HG02840 (cell line): ENCODE results near the gene PDIA6.
"Not testable (repeated sequence)": the region's sequence is repeated elsewhere in the genome, so short reads cannot be mapped to it uniquely, and the experiment has no call there.

Experiments
- ATAC-seq: cut with Tn5 transposase; IDR thresholded peaks from one replicate; pipeline ENCODE4 v1.9.1; 2021; ENCODE audit warnings: mild to moderate bottlenecking, moderate library complexity, moderate number of reproducible peaks; ENCODE audit not compliant: unreplicated experiment, low FRiP score

Gene PDIA6

GRCh38 chr2:10833021-10833420 lies 20.4 kb upstream of the PDIA6 start:
- ATAC-seq: no peak

DNA sequence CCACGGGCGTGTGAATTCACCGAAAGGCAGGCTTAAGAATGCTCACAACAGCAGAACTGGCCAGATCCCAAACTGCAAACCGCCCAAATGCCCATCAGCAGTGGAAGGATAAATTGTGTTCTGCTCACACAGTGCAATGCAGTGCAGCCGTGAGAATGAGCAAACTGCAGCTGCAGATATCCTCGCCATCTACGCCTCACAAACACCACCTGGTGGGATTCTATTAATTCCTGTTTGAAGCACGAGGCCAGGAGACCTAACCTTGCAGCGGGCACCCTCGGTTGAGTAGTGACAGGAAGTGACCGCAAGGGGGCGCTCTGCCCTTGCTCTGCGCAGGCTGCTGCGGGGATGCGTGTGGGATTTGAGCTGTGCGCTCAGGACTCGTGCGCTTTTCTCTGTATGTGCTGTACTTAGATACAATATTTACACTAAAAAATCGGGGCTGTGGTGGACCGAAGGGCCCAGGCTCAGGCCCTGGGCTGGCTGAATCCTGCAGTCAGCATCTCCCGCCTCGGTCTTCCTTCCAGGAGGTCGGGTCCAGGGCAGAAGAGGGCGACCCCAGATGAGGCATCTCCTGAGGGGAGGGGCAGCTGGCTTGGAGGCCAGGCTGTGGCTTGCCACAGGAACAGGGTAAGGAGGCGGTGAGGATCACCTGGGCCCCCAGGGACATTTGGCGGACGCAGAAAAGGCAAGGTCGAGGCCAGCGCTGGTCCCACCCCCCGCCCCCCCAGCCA lies 19.8 kb upstream of the PDIA6 start:
- ATAC-seq: peak; percentile 69

- ATAC-seq: no peak
Observed at GRCh38 chr2:10831400-10831985, 18.9 kb upstream of the PDIA6 start.

GRCh38 chr2:10830641-10831399 lies 18.2 kb upstream of the PDIA6 start:
- no peak for ATAC-seq

DNA sequence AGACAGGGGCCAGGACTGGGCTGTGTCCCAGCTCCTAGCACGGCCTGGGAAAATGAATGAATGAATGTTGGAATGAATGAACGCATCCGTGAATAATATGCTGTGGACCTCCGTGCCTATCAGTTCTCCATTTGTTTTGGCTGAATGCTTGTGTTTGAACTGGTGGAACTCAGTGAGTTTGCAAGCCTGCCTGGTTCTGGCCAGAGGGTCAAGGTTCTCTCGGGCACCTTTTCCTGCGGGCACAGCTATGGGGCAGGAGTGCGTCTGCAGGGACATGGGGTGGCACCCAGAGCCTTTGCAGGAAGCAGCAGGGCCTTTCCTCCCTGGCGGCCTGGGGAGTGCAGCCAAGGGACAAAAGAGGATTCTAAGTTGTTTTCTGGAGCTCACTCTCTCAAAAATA lies 17.6 kb upstream of the PDIA6 start:
- ATAC-seq: no peak

DNA sequence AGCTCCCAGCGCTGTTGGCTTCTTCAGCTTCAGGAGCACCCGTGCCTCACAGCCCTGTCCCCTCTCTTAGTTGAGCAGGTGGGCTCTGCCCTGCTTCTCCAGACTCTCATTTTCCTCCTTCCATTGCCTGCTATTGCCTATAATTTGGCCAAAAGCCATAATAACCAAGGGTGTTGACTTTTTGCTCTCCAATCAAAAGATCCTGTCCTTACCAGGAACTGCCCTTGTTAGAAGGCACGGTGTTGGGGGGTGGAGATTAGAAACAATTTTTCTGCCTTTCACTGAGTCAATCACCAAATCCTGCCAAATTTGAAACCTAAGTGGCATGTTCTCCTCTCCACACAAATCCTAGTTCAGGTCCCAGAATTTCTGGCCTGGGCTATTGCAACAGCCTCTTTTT lies 16.7 kb upstream of the PDIA6 start:
- no peak for ATAC-seq

DNA sequence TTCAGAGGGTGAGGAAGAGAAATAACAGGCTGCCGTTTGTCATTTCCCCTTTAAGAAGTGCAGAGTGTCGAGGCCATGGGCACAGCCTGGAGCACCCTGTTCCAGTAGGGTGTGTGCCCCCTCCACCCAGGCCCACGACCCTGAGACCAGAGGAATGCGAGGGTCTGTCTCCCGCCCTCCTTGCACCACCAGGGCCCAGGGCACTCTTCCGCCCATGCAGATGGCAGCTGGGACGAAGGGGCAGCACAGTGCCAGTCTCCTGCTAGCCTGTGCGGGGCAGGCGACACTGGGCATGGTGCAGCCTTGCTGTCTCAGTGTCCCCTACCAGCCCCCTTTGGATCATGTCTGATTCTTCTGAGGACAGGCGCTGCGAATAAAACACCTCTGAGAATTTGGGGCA lies 15.8 kb upstream of the PDIA6 start:
- ATAC-seq: no peak

GRCh38 chr2:10826625-10827024 lies 14.0 kb upstream of the PDIA6 start:
- ATAC-seq: no peak

- no peak for ATAC-seq
Observed at GRCh38 chr2:10826026-10826425, 13.4 kb upstream of the PDIA6 start.

DNA sequence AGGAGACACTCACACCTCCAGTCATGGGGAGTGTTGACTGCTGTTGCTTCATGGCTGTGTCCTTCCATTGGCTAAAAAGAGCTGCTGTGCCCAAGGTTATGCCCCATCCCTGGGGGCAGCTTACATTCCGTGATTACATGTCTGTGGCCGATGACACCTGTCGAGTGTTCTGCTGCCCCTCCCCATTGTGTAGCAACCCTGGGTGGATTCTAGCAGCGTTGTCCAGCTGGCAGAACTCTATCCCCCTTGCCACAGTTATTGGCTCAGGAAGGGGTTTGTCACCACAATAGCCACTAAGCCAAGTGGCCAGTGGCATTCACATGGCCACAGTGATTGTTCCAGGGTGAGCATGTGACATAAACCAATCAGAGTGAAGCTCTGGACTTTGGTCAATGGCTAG lies 11.6 kb upstream of the PDIA6 start:
- ATAC-seq: no peak

DNA sequence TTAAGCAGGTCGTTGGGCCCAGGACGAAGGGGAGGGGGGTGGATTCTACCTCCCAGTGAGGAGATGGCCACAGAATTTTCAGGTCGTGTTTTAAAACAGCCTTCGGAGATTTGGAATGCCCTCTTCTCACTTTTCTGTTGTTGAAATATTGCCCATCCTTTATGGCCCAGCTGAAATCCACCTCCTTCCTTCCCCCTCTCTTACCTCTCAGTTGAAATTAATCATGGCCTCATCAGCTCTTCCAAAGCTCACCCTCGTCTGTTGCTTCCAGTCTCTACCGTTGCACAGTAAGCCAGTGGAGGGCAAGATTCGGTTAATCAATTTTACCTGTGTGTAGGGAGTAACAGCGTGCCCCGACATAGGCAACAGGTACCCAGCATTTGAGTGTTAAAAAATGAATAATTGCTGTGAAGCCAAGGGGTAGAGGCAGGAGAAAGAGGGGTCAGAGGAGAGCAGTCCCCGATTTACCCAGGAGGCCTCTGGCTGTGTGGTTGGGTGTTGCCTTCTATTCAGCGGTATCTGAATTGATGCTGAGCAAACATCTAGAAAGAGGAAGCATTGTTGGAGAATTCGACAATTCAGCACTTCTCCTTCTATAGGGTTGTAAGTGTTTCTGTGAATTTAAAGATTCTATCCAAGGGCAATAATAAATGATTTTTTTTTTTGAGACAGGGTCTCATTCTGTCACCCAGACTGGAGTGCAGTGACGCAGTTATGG lies 8.6 kb upstream of the PDIA6 start:
- no peak for ATAC-seq

- no peak for ATAC-seq
Observed at GRCh38 chr2:10820562-10820961, 8.0 kb upstream of the PDIA6 start.

GRCh38 chr2:10819714-10820314 lies 7.2 kb upstream of the PDIA6 start:
- ATAC-seq: no peak

GRCh38 chr2:10818984-10819383 lies 6.4 kb upstream of the PDIA6 start:
- no peak for ATAC-seq

DNA sequence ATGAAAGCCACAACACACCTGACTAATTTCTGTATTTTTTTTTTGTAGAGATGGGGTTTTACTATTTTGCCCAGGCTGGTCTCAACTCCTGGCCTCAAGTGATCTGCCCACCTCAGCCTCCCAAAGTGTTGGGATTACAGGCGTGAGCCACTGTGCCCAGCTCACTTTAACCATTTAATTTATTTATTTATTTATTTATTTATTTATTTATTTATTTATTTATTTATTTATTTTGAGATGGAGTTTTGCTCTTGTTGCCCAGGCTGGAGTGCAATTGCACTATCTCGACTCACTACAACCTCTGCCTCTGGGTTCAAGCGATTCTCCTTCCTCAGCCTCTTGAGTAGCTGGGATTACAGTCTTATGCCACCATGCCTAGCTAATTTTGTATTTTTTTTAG lies 5.7 kb upstream of the PDIA6 start:
- ATAC-seq: not testable (repeated sequence)

DNA sequence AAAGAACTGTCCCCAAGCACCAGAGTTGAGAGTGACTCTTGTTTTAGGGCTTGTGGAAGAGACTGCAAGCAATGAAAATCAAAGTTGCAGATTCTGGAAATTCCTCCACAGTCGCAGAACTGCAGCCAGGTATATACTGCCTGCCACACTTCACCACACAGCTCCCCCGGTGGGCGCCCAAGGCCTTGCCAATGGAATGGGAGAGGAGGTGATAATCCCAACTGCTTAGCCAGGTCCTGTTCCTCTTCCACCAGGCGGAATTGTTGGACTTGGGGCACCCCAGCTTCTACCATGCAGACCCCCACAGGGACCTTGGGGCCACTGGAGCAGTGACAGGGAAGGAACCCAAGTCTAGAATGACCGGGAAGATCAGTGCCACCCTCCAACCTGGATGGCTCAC lies 4.8 kb upstream of the PDIA6 start:
- ATAC-seq: no peak

GRCh38 chr2:10814571-10815331 lies 2.2 kb upstream of the PDIA6 start:
- ATAC-seq: no peak

DNA sequence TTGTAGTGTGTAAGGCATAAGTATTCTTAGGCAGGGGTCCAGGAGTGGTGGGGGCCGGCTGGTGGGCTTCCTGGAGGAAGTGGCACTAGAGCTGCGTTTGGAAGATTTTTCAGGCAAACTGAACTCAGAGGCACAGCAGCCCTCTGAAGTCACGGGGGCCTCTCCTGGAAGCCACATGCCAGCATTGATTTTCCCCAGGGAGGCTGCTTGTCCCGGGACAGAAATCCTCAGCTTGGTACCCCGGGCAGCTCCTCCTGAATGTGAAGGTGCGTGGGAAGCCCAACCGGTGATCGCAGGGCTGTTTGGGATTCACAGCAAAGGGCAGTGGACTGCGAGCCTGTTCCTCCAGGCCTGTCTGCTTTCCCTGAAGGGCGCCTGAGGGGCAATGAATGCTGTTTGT lies 1.6 kb upstream of the PDIA6 start:
- no peak for ATAC-seq

DNA sequence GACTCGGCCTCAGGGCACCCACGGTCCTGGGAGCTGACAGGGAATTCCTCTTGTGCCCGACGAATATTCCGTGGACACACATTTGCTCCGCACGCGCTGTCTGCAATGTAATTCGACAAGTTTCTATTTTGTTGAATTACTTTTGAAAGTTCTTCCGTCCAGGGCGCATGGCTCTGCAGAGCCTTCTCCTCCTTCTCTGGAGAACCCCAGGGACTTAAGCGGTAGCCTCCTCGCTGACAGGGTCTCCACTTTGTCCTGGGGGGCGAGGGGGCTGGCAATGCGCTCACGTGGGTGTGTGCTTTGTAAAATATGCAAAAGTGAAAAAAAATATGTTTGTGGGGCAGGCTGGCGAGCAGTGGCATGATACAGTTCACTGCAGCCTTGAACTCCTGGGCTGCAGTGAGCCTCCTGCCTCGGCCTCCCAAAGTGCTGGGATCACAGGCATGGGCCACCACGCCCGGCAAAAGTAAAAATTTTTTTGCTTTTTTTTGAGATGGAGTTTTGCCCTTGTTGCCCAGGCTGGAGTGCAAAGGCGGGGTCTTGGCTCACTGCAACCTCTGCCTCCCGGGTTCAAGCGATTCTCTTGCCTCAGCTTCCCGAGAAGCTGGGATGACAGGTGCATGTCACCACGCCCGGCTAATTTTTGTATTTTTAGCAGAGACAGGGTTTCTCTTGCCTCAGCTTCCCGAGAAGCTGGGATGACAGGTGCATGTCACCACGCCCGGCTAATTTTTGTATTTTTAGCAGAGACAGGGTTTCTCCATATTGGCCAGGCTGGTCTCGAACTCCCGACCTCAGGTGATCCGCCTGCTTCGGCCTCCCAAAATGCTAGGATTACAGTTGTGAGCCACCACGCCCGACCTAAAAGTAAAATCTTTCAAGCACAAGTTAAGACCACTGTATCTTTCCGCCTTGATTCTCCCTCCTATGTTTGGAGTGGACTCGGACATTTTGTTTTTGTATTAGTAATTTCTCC lies 866 bp upstream of the PDIA6 start:
- not testable (repeated sequence) for ATAC-seq
